NK-92 treated with Interleukin-12 subunit alpha and Interleukin-12 subunit beta, amount 100 ng/mL, for 24 hours (cell line): ENCODE data around the gene SCGB1D4.

Source experiments
- DNase-seq: peaks from one replicate; lab custom pipeline; 2025; lab: John Stamatoyannopoulos, UW

SCGB1D4 gene

DNA sequence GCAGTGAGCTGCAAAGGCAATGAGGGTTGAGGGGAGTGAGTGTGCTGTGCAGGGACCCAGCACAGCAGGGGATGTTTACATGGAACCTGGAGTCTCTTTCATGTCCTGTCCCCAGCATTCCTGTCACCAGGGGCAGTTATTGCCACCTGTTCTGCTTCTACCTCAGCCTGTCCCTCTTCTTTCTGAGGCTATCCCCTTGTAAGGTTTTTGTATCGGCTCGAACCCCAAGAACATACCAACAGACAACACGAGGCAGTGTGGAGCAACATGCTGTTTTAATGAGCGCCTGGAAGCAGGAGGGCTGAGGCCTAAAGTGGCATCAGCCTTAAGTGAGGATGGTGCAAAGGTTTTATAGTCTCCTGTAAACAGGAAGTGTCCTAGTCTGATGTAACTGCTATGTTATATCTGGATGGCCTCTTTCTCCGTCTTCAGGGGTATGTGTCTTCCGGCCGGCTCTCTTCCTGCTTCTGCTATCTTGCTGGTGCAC, 25.0 kb downstream of the SCGB1D4 start:
- DNase-seq = no peak

DNA sequence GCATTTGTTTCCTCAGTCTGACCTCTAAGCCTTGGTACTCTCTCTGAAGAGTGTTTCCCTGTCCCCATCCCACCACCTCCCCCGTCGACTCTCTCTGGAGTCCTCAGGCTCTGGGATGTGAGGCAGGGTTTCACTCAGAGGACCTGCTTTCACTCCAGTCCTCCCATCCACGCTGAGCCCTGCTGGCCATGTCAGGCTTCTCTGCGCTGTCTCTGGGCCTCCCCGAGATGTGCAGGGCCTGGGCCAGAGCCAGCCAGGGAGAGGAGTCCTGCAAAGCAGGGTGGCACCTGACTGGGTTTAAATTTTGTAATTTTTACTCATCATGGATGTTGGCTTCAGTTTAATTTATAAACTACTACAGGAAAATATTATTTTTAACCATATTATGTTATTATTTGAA, 25.6 kb downstream of the SCGB1D4 start:
- no peak for DNase-seq

DNA sequence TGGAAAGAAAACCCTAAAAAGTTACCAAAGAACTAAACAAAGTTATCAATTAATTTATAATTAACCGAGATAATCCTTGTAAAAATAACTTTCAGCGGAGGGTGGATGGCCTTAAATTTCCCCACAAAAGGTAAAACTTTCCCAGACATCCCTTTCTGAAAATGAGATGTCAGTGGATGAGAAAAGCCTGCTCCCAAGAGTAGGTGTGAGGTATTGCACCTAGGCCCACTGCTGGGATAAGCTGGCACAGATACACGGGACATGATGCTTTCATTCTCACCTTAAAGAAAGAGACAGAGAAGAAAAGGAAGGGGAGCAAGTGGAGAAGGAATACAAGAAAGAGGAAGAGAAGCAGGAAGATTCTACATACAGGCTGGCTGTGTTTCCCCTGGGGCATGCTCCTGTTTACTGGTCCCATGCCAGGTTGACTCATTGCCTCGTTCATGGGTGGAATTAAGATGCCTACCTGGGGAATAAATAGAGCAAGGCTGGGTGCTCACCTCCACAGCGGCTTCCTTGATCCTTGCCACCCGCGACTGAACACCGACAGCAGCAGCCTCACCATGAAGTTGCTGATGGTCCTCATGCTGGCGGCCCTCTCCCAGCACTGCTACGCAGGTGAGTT, 29.1 kb downstream of the SCGB1D4 start, which contains the start of gene SCGB2A2:
Gene SCGB2A2 (plus strand): TSS at position 505 of the 625 bp plus-strand sequence. CDS start 59 bp downstream, at position 564.
- no peak for DNase-seq

DNA sequence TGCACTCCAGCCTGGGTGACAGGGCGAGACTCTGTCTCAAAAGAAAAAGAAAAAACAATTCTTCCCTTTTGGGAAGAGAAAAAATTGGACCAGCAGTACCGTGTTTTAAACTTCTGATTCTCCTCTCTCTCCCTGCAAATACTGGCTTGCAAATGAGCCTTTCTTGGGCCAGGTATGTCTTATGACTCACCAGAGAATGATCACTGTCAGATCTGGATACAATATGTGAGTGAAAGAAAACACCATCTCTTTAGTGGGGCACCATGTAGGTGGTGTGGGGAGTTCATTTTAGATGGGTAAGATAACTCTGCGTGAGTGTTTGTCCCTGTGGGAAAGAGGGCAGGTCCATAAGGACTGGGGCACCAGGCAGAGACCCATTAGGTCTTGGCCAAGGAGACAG, 31.3 kb downstream of the SCGB1D4 start:
- DNase-seq = no peak

DNA sequence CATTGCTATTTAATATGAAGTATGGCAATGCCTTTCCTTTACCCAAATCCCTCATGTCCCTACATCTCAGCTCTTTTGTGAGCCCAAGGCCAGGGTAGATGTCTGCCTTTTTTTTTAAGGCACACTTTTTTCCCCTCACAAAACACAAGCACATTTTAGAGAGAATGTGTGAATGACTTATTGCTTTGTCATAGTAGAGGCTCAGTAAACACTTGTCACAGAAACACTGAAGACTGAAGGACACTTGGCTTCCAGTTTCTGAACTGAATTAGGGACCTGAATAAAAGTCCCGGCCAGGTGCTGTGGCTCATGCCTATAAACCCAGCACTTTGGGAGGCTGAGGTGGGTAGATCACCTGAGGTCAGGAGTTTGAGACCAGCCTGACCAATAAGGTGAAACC, 31.8 kb downstream of the SCGB1D4 start:
- no peak for DNase-seq

DNA sequence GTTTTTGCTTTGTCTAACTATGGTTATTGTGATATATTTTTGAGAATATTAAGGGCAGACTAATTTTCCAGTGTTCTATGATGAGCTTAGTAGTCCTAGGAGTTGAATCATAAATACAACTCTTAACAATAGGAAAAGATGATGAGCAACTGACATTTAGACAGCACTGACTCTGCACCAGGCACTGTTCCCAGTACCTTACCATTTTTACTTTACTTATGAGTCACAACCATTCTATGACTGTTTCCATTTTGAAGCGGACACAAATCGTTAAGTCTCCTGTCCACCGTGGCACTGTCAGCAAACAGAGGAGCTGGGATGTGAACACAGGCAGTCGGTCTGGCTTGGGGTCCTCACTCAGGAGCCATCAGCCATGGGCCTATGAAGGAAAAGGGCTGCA, 32.3 kb downstream of the SCGB1D4 start:
- DNase-seq = no peak

DNA sequence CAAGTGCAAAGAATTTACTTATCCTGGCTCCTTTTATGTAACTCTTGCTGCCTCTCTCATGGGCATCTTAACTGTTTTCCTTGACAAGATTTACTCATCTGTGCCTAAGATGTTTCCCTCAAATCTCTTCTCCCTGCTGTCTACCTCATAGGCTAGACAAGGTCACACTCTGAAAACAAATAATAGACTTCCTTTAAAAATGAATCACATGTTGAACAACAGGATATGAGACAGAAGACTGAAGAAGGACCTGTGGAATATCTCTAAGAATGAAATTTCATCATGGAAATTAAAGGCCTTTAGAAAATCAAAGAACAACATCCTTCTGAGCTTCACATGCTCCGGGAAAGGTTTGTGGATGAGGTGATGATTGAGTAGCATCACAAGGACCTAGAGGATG, 34.9 kb downstream of the SCGB1D4 start:
- DNase-seq = no peak

DNA sequence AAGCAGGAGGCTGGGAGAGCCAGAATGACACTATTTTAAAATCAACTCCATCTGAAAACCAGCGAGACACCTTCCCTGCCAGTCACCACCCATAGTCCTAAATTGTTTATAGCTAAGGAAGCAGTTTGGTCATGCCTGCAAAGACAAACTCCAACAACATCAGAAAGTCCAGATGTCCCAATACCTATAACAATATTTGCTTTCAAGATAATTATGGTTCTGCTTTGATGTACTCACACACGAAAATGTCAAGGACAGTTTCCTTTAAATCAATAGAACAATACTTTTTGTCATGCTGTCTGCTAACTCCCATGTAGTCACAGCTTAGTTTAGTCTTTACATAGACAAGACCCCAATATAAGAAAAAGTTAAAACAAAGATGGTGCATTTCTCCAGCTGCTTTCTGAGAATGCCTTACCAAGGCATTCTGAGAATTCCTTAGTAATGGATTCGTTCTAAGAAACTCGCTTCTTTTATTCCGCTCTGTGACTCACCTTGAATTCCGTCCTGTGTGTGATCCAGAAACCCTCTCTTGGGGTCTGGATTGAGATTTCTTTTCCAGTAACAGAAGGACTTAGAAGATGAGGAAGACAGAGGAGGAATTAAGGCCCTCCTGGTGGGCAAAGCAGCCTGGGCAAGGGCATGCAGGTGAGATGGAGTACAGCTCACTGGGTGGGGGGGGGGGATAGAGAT, 38.5 kb downstream of the SCGB1D4 start:
- DNase-seq = no peak

DNA sequence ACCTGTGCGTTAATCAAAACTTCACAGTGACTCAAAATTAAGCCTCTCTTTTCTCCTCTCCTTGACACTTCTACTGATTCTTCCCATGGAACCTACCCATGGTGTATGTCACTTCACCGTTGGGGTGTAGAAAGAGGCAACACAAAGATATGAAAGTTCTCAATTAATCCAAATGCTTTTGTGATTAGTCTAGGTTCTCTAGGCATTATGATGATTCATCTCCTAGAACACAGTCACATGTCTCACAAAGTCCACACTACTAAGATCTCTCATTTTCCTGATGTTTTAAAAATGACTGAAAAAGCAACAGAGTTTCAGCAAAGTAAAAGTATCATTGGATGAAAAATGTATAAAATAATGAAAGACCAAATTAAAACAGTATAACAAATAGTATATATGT, 42.6 kb downstream of the SCGB1D4 start:
- no peak for DNase-seq

DNA sequence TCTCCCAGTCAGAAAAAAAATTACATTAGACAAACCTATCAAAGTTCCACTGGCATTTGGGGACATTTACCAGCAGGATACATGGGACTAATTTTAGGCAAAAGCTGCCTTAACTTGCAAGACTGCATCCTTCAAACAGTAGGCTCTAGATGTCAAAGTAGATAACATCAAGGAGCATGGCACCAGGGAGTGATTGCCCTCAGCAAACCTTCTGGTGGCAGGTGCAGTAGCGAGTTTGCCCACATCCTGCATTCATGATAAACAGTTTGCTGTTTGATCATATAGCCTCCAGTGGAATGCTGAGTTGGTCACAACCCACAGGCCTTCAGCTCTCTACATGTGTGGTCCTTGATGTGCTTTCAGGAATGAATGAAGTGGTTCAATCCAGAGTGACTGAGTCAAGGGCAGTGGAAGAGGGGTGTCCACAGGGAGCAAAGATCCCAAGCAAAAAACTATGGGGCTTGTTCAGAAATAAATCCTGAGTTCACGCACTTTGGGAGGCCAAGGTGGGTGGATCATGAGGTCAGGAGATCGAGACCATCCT, 44.8 kb downstream of the SCGB1D4 start:
- DNase-seq = no peak

DNA sequence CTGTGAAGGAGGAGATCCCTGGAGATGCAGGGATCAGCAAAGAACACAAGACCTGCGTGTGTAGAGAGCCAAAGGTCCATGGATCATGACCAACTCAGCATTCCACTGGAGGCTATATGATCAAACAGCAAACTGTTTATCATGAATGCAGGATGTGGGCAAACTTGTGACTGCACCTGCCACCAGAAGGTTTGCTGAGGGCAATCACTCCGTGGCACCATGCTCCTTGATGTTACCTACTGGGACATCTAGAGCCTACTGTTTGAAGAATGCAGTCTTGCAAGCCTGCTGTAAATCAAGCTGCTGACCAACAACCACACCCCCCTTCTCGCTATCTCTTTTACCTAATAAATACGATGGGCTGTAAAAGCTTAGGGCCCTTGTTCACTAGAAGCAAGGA, 47.2 kb downstream of the SCGB1D4 start:
- DNase-seq = no peak
